Ammon's horn (tissue), 1 donor: ENCODE results near the gene RNASE7.

Source experiments
- DNase-seq: peaks from one replicate; pipeline ENCODE4 v3.0.0-alpha.2; 2016; ENCODE audit warnings: low spot score

RNASE7 gene

GRCh38 chr14:21043387-21043973 lies 1.3 kb downstream of the RNASE7 start:
- DNase-seq = no peak

GRCh38 chr14:21043974-21044618 lies 1.9 kb downstream of the RNASE7 start:
- DNase-seq = no peak

- DNase-seq = no peak
Measured at GRCh38 chr14:21047378-21047781, 5.2 kb downstream of the RNASE7 start.

- DNase-seq = no peak
Measured at GRCh38 chr14:21048638-21049037, 6.5 kb downstream of the RNASE7 start.

GRCh38 chr14:21049271-21049673 lies 7.1 kb downstream of the RNASE7 start:
- DNase-seq = no peak

GRCh38 chr14:21050597-21050996 lies 8.4 kb downstream of the RNASE7 start:
- DNase-seq = no peak

- DNase-seq = no peak
Measured at GRCh38 chr14:21053184-21054122, 11.3 kb downstream of the RNASE7 start.

GRCh38 chr14:21054123-21054767 lies 12.1 kb downstream of the RNASE7 start:
- no peak for DNase-seq

GRCh38 chr14:21054768-21055145 lies 12.6 kb downstream of the RNASE7 start:
- no peak for DNase-seq

- DNase-seq = no peak
Measured at GRCh38 chr14:21055432-21056117, 13.4 kb downstream of the RNASE7 start.

GRCh38 chr14:21056520-21057163 lies 14.5 kb downstream of the RNASE7 start:
- DNase-seq = no peak

- no peak for DNase-seq
Measured at GRCh38 chr14:21057803-21058675, 15.9 kb downstream of the RNASE7 start, which contains the start of gene RNASE8. RNASE8 (plus strand) TSS chr14:21057822; CDS start chr14:21057893, 71 bp downstream.

- DNase-seq = no peak
Measured at GRCh38 chr14:21058903-21059302, 16.7 kb downstream of the RNASE7 start.

- peak; percentile 38 for DNase-seq
Measured at GRCh38 chr14:21059842-21060613, 17.9 kb downstream of the RNASE7 start.

GRCh38 chr14:21060614-21061346 lies 18.6 kb downstream of the RNASE7 start:
- no peak for DNase-seq

- no peak for DNase-seq
Measured at GRCh38 chr14:21061347-21061668, 19.1 kb downstream of the RNASE7 start.

GRCh38 chr14:21063479-21063878 lies 21.3 kb downstream of the RNASE7 start:
- DNase-seq = no peak

GRCh38 chr14:21066882-21067502 lies 24.8 kb downstream of the RNASE7 start:
- DNase-seq = no peak
